COR-L47 (cell line): ENCODE results near the gene TSSK3.
A peak's percentile ranks its signal among the peaks of the same experiment; 100 is the strongest.

Experiments
- DNase-seq: peaks from one replicate; lab custom pipeline; 2025; lab: John Stamatoyannopoulos, UW

The TSSK3 gene, protein sequence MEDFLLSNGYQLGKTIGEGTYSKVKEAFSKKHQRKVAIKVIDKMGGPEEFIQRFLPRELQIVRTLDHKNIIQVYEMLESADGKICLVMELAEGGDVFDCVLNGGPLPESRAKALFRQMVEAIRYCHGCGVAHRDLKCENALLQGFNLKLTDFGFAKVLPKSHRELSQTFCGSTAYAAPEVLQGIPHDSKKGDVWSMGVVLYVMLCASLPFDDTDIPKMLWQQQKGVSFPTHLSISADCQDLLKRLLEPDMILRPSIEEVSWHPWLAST

DNA sequence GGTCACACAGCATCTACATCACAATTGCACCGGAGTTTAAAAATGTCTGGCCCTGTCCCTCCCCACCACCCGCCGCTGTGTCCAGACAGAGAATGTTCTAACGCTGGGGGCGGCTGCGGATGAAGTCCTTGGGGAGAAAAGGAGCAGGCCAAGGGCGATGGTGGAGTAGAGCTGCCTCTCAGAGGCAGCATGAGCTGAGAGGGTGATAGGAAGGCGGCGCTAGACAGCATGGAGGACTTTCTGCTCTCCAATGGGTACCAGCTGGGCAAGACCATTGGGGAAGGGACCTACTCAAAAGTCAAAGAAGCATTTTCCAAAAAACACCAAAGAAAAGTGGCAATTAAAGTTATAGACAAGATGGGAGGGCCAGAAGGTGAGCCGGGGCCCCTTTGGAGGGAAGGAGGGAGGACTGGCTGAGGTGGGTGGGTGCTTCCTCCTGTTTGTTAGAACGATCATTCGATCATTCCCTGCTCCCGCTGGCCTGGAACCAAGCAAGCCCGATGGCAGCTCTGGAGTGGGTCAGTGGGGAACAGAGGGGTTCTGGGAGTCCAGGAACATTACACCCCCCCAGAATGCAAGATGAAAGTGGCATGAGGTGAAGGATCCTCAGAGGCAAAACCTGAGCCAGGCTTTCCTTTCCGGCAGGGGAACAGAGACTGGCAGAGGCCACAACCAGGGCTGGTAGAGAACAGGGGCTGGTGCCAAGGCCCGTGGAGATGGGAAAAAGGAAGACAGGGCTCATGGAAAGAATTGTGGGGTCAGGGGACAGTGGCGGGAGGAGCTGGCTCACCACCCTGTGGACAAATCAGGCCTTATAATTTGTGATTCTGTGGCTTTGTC, at the start of gene TSSK3, which contains the start of gene FAM229A:
Gene TSSK3 (plus strand): TSS at position 66 of the 840 bp plus-strand sequence. CDS start 163 bp downstream, at position 229.
Gene FAM229A (minus strand): TSS at position 12 of the 840 bp plus-strand sequence. CDS start 394 bp downstream, outside the sequence.
- no peak for DNase-seq

DNA sequence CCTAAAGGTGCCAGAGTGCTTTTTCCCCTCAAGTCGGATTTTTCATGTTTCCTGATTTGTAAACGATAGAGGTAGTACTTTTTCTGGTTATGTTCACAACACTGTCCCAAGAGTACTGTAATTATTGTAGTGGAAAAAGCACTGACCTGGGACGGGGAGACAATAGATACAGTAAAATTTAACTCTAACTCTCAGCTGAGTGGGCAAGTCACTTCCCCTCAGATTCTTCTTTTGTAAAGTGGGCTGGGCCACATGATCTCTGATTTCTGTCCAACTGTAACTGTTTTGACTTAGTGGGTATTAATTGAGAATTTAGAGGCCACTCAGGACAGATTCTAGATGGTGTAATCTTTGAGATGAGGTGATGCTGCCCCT, 45.4 kb upstream of the TSSK3 start:
- no peak for DNase-seq

DNA sequence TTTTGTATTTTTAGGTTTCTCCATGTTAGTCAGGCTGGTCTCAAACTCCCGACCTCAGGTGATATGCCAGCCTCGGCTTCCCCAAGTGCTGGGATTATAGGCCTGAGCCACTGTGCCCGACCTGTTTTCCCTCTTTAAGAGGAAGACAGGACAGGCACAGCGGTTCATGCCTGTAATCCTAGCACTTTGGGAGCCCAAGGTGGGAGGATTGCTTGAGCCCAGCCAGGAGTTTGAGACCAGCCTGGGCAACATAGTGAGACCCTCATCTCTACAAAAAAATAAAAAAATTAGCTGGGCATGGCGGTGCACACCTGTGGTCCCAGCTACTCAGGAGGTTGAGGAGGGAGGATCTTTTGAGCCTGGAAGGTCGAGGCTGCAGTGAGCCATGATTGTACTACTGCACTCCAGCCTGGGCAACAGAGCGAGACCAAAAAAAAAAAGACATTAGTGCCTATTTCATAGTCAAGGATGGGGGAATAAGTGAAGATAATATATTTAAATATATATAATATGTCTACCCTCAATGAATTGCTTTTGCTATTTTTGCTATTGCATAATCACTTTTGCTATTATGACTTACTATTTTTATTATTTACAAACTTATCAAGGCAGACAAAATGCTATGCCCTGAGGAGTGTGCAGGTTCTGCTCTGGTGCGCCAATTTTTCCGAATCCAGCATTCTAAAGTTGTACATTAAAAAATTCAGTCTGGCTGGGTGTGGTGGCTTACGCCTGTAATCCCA, 44.0 kb upstream of the TSSK3 start:
- DNase-seq = no peak

- DNase-seq = no peak
These were observed 40.5 kb upstream of the TSSK3 start for GRCh38 chr1:32321712-32322291.

- no peak for DNase-seq
These were observed 35.1 kb upstream of the TSSK3 start for GRCh38 chr1:32327204-32327603.

DNA sequence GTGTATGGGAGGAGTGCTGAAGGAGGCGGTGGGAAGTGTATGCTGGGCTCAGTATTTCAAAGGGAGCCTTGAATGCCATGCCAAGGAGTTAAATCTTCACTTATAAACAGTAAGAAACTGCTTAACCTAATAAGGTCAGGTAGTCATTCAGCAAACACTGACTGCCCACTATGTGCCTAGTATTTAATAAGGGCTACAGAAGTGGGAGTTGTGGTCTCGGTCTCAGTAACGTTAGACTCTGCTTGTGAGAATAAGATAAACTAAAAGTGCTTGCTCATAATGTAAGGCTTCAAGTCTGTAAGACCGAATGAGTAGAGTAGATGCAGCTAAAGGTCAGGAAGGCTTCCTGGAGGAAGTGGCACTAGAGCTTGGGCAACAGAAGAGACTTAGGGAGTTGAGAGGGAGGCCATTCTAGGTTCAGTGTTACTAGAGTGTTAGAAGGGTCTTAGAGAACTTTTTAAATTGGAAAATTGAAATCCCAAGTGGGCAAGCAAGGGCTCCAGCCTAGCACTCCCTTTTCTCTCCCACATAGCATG, 32.3 kb upstream of the TSSK3 start:
- no peak for DNase-seq

DNA sequence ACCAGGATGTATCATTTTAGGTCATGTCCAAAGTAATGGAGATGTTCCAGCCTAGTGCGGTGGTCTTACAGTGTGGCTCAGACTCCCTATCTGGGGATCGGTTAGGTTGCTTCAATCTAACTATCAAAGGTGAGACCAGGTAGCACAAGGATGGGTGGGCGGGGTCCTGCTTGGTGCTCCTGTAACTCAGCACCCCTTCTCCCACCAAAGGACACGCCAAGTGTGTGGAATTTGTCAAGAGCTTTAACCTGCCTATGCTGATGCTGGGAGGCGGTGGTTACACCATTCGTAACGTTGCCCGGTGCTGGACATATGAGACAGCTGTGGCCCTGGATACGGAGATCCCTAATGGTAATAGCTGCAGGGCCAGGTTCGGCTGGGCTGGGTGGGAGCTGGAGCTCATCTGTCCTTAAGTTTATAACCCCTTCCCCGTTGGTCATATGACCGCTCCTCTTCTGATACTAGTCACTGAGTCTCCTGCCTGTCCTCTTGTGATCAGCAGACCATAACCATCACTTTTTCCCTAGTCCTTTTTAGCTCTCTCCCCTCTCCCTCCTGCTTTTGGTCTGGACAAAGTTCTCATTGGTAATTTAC, 31.7 kb upstream of the TSSK3 start:
- DNase-seq = no peak

- DNase-seq = no peak
These were observed 30.8 kb upstream of the TSSK3 start for GRCh38 chr1:32331549-32331948.

GRCh38 chr1:32332290-32333079, 29.9 kb upstream of the TSSK3 start:
- DNase-seq = no peak

GRCh38 chr1:32333251-32333963, 28.9 kb upstream of the TSSK3 start:
- DNase-seq = no peak

GRCh38 chr1:32334274-32334861, 28.0 kb upstream of the TSSK3 start:
- no peak for DNase-seq

DNA sequence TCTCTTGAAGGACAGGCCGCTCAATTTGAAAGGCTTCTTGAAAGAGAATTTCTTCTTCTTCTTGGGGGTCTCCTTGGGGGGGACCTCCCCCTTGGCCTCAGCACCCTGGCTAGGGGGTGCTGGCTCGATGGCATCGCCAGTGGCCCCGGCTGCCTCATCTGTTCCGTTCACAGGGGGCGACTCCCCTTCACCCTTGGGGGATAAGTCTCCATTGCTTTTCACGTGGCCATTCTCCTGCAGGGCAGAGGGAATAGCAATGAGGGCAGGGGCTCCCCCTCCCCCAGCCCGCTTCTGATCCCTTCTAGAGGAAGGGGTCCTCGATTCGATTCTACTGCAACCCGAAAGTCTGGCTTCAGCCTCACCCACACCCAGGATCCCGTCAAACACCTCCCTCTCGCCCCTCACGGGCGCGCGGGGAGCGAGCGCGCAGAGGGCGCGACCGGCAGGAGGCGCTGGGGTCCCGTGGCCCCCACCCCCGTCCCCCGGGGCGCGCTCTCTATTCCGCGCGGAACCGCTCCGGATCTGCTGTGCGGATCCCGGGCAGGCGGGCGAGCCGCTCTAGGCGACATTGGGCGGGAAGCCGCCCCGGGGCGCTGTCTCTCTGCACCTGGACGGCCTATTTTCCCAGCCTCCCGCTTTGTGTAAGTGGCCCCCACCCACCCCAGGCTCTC, 27.3 kb upstream of the TSSK3 start:
- peak; percentile 55 for DNase-seq

- no peak for DNase-seq
These were observed 26.9 kb upstream of the TSSK3 start for GRCh38 chr1:32335535-32335789.

DNA sequence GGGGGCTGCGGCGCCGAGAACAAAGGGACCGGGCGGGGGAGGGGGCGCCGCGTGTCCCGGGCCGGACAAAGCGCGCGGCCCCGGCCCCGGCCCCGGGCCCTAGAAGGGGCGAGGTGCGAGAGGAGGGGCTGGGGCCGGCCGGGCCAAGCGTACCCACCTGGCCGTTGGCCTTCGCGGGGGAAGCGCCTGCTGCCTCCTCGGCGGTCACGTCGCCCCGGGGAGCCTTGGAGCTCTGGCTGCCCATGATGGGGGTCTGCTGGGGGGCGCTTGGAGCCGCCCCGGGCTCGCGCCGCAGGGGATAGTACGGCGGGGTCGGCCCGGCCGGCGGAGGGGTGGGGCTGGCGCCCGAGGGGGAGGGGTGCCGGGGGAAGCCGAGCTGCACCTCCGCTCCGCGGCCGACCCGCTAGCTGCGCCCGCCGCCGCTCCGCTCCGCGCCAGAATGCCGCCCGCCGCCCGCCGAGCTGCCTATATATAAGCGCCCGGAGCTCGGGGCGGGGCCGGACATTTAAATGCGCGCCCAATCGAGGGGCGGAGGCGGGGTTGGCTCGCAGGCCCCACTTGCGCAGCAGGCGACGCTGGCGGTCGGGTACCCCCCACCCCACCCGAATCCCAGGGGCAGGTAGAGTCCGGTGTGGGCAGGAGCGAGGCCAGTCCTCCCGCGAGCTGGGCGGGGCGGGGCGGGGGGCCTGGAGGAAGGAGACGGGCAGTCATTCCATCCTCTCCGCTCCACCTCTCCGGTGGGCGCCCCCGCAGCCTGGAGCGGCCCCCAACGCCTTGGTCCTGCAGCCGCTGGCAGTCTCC, 26.3 kb upstream of the TSSK3 start, which contains the start of gene MARCKSL1:
Gene MARCKSL1 (minus strand): TSS at position 444 of the 801 bp plus-strand sequence. CDS start 200 bp downstream, at position 244.
- peak; percentile 73 for DNase-seq

DNA sequence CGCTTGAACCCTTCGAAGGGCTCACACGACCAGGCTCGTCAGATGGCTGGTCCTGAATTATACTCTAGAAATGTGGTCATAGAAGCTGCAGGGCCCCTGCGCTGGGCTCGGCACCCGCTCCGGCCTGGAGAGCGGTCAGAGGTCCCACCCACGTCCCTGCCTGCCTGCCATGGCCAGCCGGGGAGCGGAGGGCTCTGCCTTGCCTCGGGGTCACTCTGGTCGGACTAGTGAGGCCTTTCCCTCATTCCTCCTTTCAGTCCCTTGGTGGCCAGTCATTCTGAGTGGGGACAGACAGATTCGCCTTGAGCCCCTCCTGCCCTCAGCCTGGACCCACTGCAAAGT, 25.8 kb upstream of the TSSK3 start:
- no peak for DNase-seq

GRCh38 chr1:32336963-32337675, 25.2 kb upstream of the TSSK3 start:
- DNase-seq = no peak

GRCh38 chr1:32337855-32338636, 24.3 kb upstream of the TSSK3 start:
- DNase-seq = no peak
